Keratinocyte (primary cell): Measurements from ENCODE around the gene GRM7. TPM values are rescaled to one million over a fixed set of nuclear protein-coding genes. Genes with fewer than 3 reads are reported as not detected.
A peak's percentile ranks its signal among the peaks of the same experiment; 100 is the strongest.

ENCODE experiments used
- DNase-seq: peaks from one replicate; pipeline ENCODE4 v3.0.0-alpha.2; 2011; ENCODE audit warnings: low read depth, missing footprints, low spot score
- FAIRE-seq: peaks from 2 replicates; lab custom pipeline; 2011; peaks lifted over from hg19 to GRCh38; lab: Jason Lieb, UNC
- H2AFZ ChIP-seq: 2 replicates; pipeline ENCODE4 v1.6.0; 2012; ENCODE audit warnings: low read length, control low read depth, inconsistent platforms; ENCODE audit not compliant: control insufficient read depth
- H3K27ac ChIP-seq: 2 replicates; pipeline ENCODE4 v1.5.1; 2011; ENCODE audit warnings: low read length; ENCODE audit not compliant: control insufficient read depth, insufficient read depth
- H3K27me3 ChIP-seq: 3 replicates; pipeline ENCODE4 v1.6.0; 2011; ENCODE audit warnings: low read length; ENCODE audit not compliant: control insufficient read depth, insufficient read depth; ENCODE audit errors: extremely low read depth
- H3K36me3 ChIP-seq, 2 experiments: 2 replicates in 1 of 2; 3 replicates in 1 of 2; pipeline ENCODE4 v1.5.1; 2011; ENCODE audit warnings: low read length in 2 of 2, mild to moderate bottlenecking in 1 of 2; ENCODE audit not compliant: control insufficient read depth in 2 of 2, insufficient read depth in 2 of 2; ENCODE audit errors: extremely low read depth in 1 of 2
- H3K4me1 ChIP-seq: 3 replicates; pipeline ENCODE4 v1.5.1; 2011; ENCODE audit warnings: low read length; ENCODE audit not compliant: control insufficient read depth, insufficient read depth; ENCODE audit errors: extremely low read depth
- H3K4me2 ChIP-seq: 3 replicates; pipeline ENCODE4 v1.6.0; 2011; ENCODE audit warnings: low read depth, low read length; ENCODE audit not compliant: control insufficient read depth, insufficient read depth; ENCODE audit errors: extremely low read depth
- H3K4me3 ChIP-seq, 3 experiments: fragments of 200-600 bp in 1 of 3; sonication (generic) in 1 of 3; 2 replicates in 2 of 3; 3 replicates in 1 of 3; pipeline ENCODE4 v1.5.1; 2011 to 2016; ENCODE audit warnings: low read length in 3 of 3, mild to moderate bottlenecking in 3 of 3, control low read depth in 2 of 3, inconsistent platforms in 1 of 3, low read depth in 1 of 3, mixed read lengths in 1 of 3, mixed run types in 1 of 3, moderate library complexity in 1 of 3; ENCODE audit not compliant: control insufficient read depth in 2 of 3, insufficient read depth in 2 of 3; ENCODE audit errors: extremely low read depth in 1 of 3
- H3K79me2 ChIP-seq: 2 replicates; pipeline ENCODE4 v1.6.0; 2012; ENCODE audit warnings: low read length; ENCODE audit not compliant: control insufficient read depth, insufficient read depth
- H3K9ac ChIP-seq: 3 replicates; pipeline ENCODE4 v1.6.0; 2011; ENCODE audit warnings: low read length; ENCODE audit not compliant: control insufficient read depth, insufficient read depth; ENCODE audit errors: extremely low read depth
- H3K9me1 ChIP-seq: 3 replicates; pipeline ENCODE4 v1.6.0; 2011; ENCODE audit warnings: low read length; ENCODE audit not compliant: control insufficient read depth, insufficient read depth; ENCODE audit errors: extremely low read depth
- H3K9me3 ChIP-seq: 2 replicates; pipeline ENCODE4 v1.5.1; 2012; ENCODE audit warnings: low read depth, low read length; ENCODE audit not compliant: control insufficient read depth
- H4K20me1 ChIP-seq: 3 replicates; pipeline ENCODE4 v1.6.0; 2011; ENCODE audit warnings: low read length; ENCODE audit not compliant: control insufficient read depth, insufficient read depth; ENCODE audit errors: extremely low read depth
- CTCF ChIP-seq, 3 experiments: IDR thresholded peaks in 1 of 3; conservative IDR thresholded peaks in 1 of 3; optimal IDR thresholded peaks in 1 of 3; 2 replicates in 2 of 3; 3 replicates in 1 of 3; pipeline versions ENCODE3 to v1.5.1; 2011; ENCODE audit warnings: low read length in 3 of 3, mild to moderate bottlenecking in 3 of 3, moderate library complexity in 2 of 3, control low read depth in 1 of 3, inconsistent platforms in 1 of 3; ENCODE audit not compliant: insufficient read depth in 2 of 3; ENCODE audit errors: extremely low read depth in 1 of 3
- EZH2 ChIP-seq: IDR thresholded peaks from one replicate; pipeline ENCODE4 v1.6.1; 2012; ENCODE audit warnings: inconsistent platforms, mild to moderate bottlenecking, low read length, moderate library complexity
- dilution Hi-C: fragments of 300-500 bp; cut with MboI; formaldehyde crosslinking; loops from one replicate; pipeline ENCODE4 v1.7.0; 2020; ENCODE audit warnings: low sequenced_read_pairs; ENCODE audit not compliant: extremely low pct_ligation_motif_present
- polyA plus RNA-seq, 5 experiments: library from polyadenylated mRNA; depleted of rRNA in 3 of 5; stranded (reverse) in 3 of 5; stranded (forward) in 1 of 5; unstranded in 1 of 5; fragments of >200 nt; gene quantifications; 1 replicate in 1 of 5; 2 replicates in 3 of 5; 3 replicates in 1 of 5; pipeline versions ENCODE4 v1.2.1 to v1.2.3, GENCODE V29; 2011 to 2012; ENCODE audit warnings: missing spikeins in 2 of 5, low read depth in 1 of 5, low replicate concordance in 1 of 5

The GRM7 gene
- polyA plus RNA-seq, 1 donor (not counting 4 experiments of a cell fraction or from before 2014, with no cell fraction given), result not detected

DNA sequence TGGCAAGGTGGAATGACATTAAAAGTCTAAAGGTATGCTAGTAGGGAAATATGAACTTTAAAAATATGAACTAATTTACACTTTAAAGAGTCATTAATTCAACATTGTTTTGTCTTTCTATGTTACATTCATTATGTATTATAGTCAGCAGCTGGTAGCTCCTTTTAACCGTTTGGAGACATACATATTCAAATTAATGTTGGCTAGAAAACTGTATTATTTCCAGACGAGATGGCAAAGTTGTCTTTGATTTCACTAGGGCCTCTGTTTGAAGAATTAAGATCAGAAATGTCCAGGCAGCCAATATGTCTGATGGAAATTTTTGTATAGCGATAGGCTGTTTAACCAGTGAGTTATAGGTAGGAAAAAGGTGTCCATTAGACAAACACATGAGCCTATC lies 817.6 kb downstream of the GRM7 start:
- no peak for FAIRE-seq
- Histone ChIP-seq H4K20me1 (no peaks in the 10 kb centered on the region), H3K4me2 (no peak overlapping the region), H3K4me3 (no peak overlapping the region), H3K27ac (no peak overlapping the region), H3K9me3 (no peaks in the 10 kb centered on the region), H3K27me3 (no peaks in the 10 kb centered on the region), H3K9me1 (no peaks in the 10 kb centered on the region), H3K9ac (no peak overlapping the region), H3K36me3 (no peaks in the 10 kb centered on the region), H2AFZ (no peak overlapping the region), H3K79me2 (no peaks in the 10 kb centered on the region), H3K4me1 (peaks cover 8% of the 10 kb centered on the region)
- no peak for DNase-seq
- no peak for TF ChIP-seq EZH2
- no peak for TF ChIP-seq CTCF (optimal IDR thresholded peaks at IDR 0.05 in 1 of 3, IDR thresholded peaks at IDR 0.05 in 1 of 3, conservative IDR thresholded peaks at IDR 0.05 in 1 of 3; ENCODE audit: extremely low read depth in 1 of 3, insufficient read depth in 2 of 3, low read length in 3 of 3)
- dilution Hi-C loops, result no loop called here

- Histone ChIP-seq H3K4me3 (no peak overlapping the region), H4K20me1 (no peaks in the 10 kb centered on the region), H2AFZ (no peak overlapping the region), H3K4me1 (peaks cover 8% of the 10 kb centered on the region), H3K9me3 (no peaks in the 10 kb centered on the region), H3K79me2 (no peaks in the 10 kb centered on the region), H3K9me1 (no peaks in the 10 kb centered on the region), H3K27ac (no peak overlapping the region), H3K27me3 (no peaks in the 10 kb centered on the region), H3K9ac (no peak overlapping the region), H3K4me2 (no peak overlapping the region), H3K36me3 (no peaks in the 10 kb centered on the region)
- DNase-seq (no peak), FAIRE-seq (peak; percentile 88)
- TF ChIP-seq EZH2, result no peak
- TF ChIP-seq CTCF (optimal IDR thresholded peaks at IDR 0.05 in 1 of 3, IDR thresholded peaks at IDR 0.05 in 1 of 3, conservative IDR thresholded peaks at IDR 0.05 in 1 of 3; ENCODE audit: extremely low read depth in 1 of 3, insufficient read depth in 2 of 3, low read length in 3 of 3), result no peak
- dilution Hi-C loops, result no loop called here
Observed at GRCh38 chr3:7682822-7683229, 821.9 kb downstream of the GRM7 start.
